ENCODE measurements around the gene ATP6V0D1. TPM values are rescaled to one million over a fixed set of nuclear protein-coding genes. Genes with fewer than 3 reads are reported as not detected.

Gene ATP6V0D1
- total and polyA plus RNA-seq, 2 donors (not counting 1 experiment from before 2014, with no cell fraction given): 62.1 to 91.0 TPM

- Histone ChIP-seq H3K4me2 (replicated peaks; ENCODE audit: low read depth, low read length, poor library complexity, severe bottlenecking) (no peak overlapping the region), H3K9ac (ENCODE audit: low read length) (no peak overlapping the region), H3K27me3 (replicated peaks in 1 of 4; ENCODE audit: control extremely low read depth in 1 of 4, control insufficient read depth in 3 of 4, insufficient read depth in 4 of 4, low read length in 3 of 4) (peaks cover 0 to 11% (median 10%) of the 10 kb centered on the region in 4 experiments), H4K20me1 (ENCODE audit: control insufficient read depth, insufficient read depth, low read length, poor library complexity, severe bottlenecking) (no peaks in the 10 kb centered on the region), H2AFZ (ENCODE audit: insufficient read depth, low read depth, low read length, poor library complexity, severe bottlenecking) (no peak overlapping the region), H3K36me3 (replicated peaks in 1 of 2; ENCODE audit: control extremely low read depth in 1 of 2, control insufficient read depth in 1 of 2, extremely low read depth in 1 of 2, insufficient read depth in 2 of 2, low read length in 1 of 2) (no peaks in the 10 kb centered on the region), H3K4me3 (ENCODE audit: control extremely low read depth in 1 of 5, extremely low read depth in 1 of 5, insufficient read depth in 1 of 5, low read depth in 2 of 5, low read length in 4 of 5) (no peak overlapping the region), H3K4me1 (ENCODE audit: control insufficient read depth in 2 of 2, insufficient read depth in 2 of 2, low read length in 2 of 2) (peaks cover 14 to 15% of the 10 kb centered on the region in 2 donors), H3K9me3 (ENCODE audit: control extremely low read depth in 1 of 3, control insufficient read depth in 2 of 3, insufficient read depth in 1 of 3, low read length in 2 of 3) (peaks cover 0 to 8% (median 0%) of the 10 kb centered on the region in 3 donors), H3K27ac (ENCODE audit: low read length in 2 of 2) (no peak overlapping the region), H3K79me2 (ENCODE audit: control insufficient read depth, insufficient read depth, low read length) (no peaks in the 10 kb centered on the region)
- ChIA-PET POLR2A (no interaction called here), CTCF (interaction anchor here (1.0 kb wide), 1 partner anchor 78 kb away, joined by 3 read pairs; no protein-coding TSS in a partner anchor)
- ATAC-seq (ENCODE audit: low read depth): no peak
- DNase-seq: no peak
- TF ChIP-seq CTCF (IDR thresholded peaks at IDR 0.05) (no peak), EZH2 (IDR thresholded peaks at IDR 0.05; ENCODE audit: borderline replicate concordance, insufficient read depth, low read depth, low read length, poor library complexity, severe bottlenecking) (no peak)
- 100% methylated on average over 3 of the region's 8 CpGs for WGBS (ENCODE audit: insufficient coverage)
- Mint-ChIP-seq H3K4me1 (peaks cover 18% of the 10 kb centered on the region), H3K9me3 (ENCODE audit: insufficient read depth) (no peaks in the 10 kb centered on the region), H3K27ac (no peak overlapping the region), H3K27me3 (peaks cover 22% of the 10 kb centered on the region), H3K4me3 (no peak overlapping the region)
- intact Hi-C loops (cut with micrococcal nuclease): no loop called here
These were observed 92.8 kb downstream of the ATP6V0D1 start for GRCh38 chr16:67388191-67388590.

Small RNAs within 50 kb of the gene (small RNA-seq; reads per million reads assigned to genes)
- gene RNU1-123P (ENCODE audit: insufficient read length, low read depth, low replicate concordance): not detected

Other genes starting within 250 kb of the ATP6V0D1 start
- gene FHOD1, start 233.7 kb downstream of the ATP6V0D1 start, total RNA-seq: 46.9 and 47.3 TPM in 2 replicates
- 44.1 and 46.3 TPM in 2 replicates for gene FHOD1, start 233.7 kb downstream of the ATP6V0D1 start, polyA plus RNA-seq
- 1.7 and 2.4 TPM in 2 replicates for gene SLC9A5, start 232.2 kb downstream of the ATP6V0D1 start, total RNA-seq
- 1.1 and 1.7 TPM in 2 replicates for gene SLC9A5, start 232.2 kb downstream of the ATP6V0D1 start, polyA plus RNA-seq
- 6.0 and 6.7 TPM in 2 replicates for gene PLEKHG4, start 201.6 kb downstream of the ATP6V0D1 start, total RNA-seq
- gene PLEKHG4, start 201.6 kb downstream of the ATP6V0D1 start, polyA plus RNA-seq: 4.6 and 7.1 TPM in 2 replicates
- not detected in 2 replicates for gene KCTD19, start 154.4 kb downstream of the ATP6V0D1 start, total RNA-seq
- 0.22 and 0.52 TPM in 2 replicates for gene KCTD19, start 154.4 kb downstream of the ATP6V0D1 start, polyA plus RNA-seq
- gene LRRC36, start 154.3 kb downstream of the ATP6V0D1 start, total RNA-seq: not detected in 2 replicates
- 0.98 and 1.5 TPM in 2 replicates for gene LRRC36, start 154.3 kb downstream of the ATP6V0D1 start, polyA plus RNA-seq
- gene TPPP3, start 87.7 kb downstream of the ATP6V0D1 start, total RNA-seq: not detected in 2 replicates
- gene TPPP3, start 87.7 kb downstream of the ATP6V0D1 start, polyA plus RNA-seq: 0.29 and 0.31 TPM in 2 replicates
- gene ZDHHC1, start 64.7 kb downstream of the ATP6V0D1 start, total RNA-seq: 2.4 and 2.8 TPM in 2 replicates
- 0.58 and 0.71 TPM in 2 replicates for gene ZDHHC1, start 64.7 kb downstream of the ATP6V0D1 start, polyA plus RNA-seq
- not detected in 2 replicates for gene HSD11B2, start 50.0 kb downstream of the ATP6V0D1 start, total RNA-seq
- 0.06 and 0.09 TPM in 2 replicates for gene HSD11B2, start 50.0 kb downstream of the ATP6V0D1 start, polyA plus RNA-seq
- gene AGRP, start 2.4 kb upstream of the ATP6V0D1 start, total RNA-seq: not detected in 2 replicates
- not detected in 2 replicates for gene AGRP, start 2.4 kb upstream of the ATP6V0D1 start, polyA plus RNA-seq
- gene RIPOR1, start 47.7 kb upstream of the ATP6V0D1 start, total RNA-seq: 363 and 382 TPM in 2 replicates
- 124 and 177 TPM in 2 replicates for gene RIPOR1, start 47.7 kb upstream of the ATP6V0D1 start, polyA plus RNA-seq
- gene CTCF, start 81.4 kb upstream of the ATP6V0D1 start, total RNA-seq: 78.4 and 80.6 TPM in 2 replicates
- gene CTCF, start 81.4 kb upstream of the ATP6V0D1 start, polyA plus RNA-seq: 42.7 and 55.2 TPM in 2 replicates
- gene CARMIL2, start 164.0 kb upstream of the ATP6V0D1 start, total RNA-seq: 167 and 170 TPM in 2 replicates
- gene CARMIL2, start 164.0 kb upstream of the ATP6V0D1 start, polyA plus RNA-seq: 169 and 235 TPM in 2 replicates
- gene ACD, start 179.1 kb upstream of the ATP6V0D1 start, total RNA-seq: 47.6 and 58.1 TPM in 2 replicates
- 60.2 and 71.4 TPM in 2 replicates for gene ACD, start 179.1 kb upstream of the ATP6V0D1 start, polyA plus RNA-seq
- 13.6 and 14.8 TPM in 2 replicates for gene PARD6A, start 179.8 kb upstream of the ATP6V0D1 start, total RNA-seq
- 7.9 and 15.9 TPM in 2 replicates for gene PARD6A, start 179.8 kb upstream of the ATP6V0D1 start, polyA plus RNA-seq
- 12.8 and 14.3 TPM in 2 replicates for gene ENKD1, start 185.6 kb upstream of the ATP6V0D1 start, total RNA-seq
- 12.6 and 13.3 TPM in 2 replicates for gene ENKD1, start 185.6 kb upstream of the ATP6V0D1 start, polyA plus RNA-seq
- 8.7 and 9.9 TPM in 2 replicates for gene C16orf86, start 185.7 kb upstream of the ATP6V0D1 start, total RNA-seq
- gene C16orf86, start 185.7 kb upstream of the ATP6V0D1 start, polyA plus RNA-seq: 13.3 and 18.0 TPM in 2 replicates
- 18.1 and 18.2 TPM in 2 replicates for gene GFOD2, start 238.2 kb upstream of the ATP6V0D1 start, total RNA-seq
- 9.5 and 11.9 TPM in 2 replicates for gene GFOD2, start 238.2 kb upstream of the ATP6V0D1 start, polyA plus RNA-seq